Stomach (tissue), 9 donors: ENCODE results near the gene TLE7. TPM values are rescaled to one million over a fixed set of nuclear protein-coding genes. Genes with fewer than 3 reads are reported as not detected.

ENCODE experiments used
- DNase-seq, 2 donors: peaks; one replicate each; pipeline versions ENCODE4 v3.0.0 to v3.0.0-alpha.2; 2013 to 2019
- H3K27ac ChIP-seq, 5 donors: fragments of 200-600 bp in 4 of 5; sonication (generic) in 4 of 5; one replicate each; pipeline ENCODE4 v1.5.1; 2013 to 2019; ENCODE audit warnings: mild to moderate bottlenecking in 1 of 5, moderate library complexity in 1 of 5
- H3K27me3 ChIP-seq, 3 donors: fragments of 200-600 bp; sonication (generic); one replicate each; pipeline ENCODE4 v1.5.1; 2017 to 2019; ENCODE audit warnings: mixed run types in 1 of 3
- H3K36me3 ChIP-seq, 4 donors: fragments of 200-600 bp; sonication (generic); 1 replicate in 3 of 4; 2 replicates in 1 of 4; pipeline ENCODE4 v1.5.1; 2016 to 2019
- H3K4me1 ChIP-seq, 4 donors: fragments of 200-600 bp; sonication (generic); one replicate each; pipeline ENCODE4 v1.5.1; 2016 to 2019
- H3K4me3 ChIP-seq, 4 donors: fragments of 200-600 bp; sonication (generic) in 3 of 4; one replicate each; pipeline ENCODE4 v1.5.1; 2016 to 2019; ENCODE audit warnings: mild to moderate bottlenecking in 1 of 4
- H3K9me3 ChIP-seq, 4 donors: fragments of 200-600 bp; sonication (generic); one replicate each; pipeline ENCODE4 v1.5.1; 2016 to 2019
- CTCF ChIP-seq, 7 experiments: fragments of 450-650 bp in 4 of 7; fragments of 200-600 bp in 3 of 7; sonication (generic) in 3 of 7; IDR thresholded peaks; one replicate each; pipeline ENCODE4 v1.5.1; 2016 to 2019; ENCODE audit warnings: antibody characterized with exemption in 7 of 7, control low read depth in 2 of 7, mild to moderate bottlenecking in 1 of 7
- EP300 ChIP-seq: sonication (generic); formaldehyde crosslinking; IDR thresholded peaks from one replicate; pipeline ENCODE4 v1.6.1; 2017; ENCODE audit warnings: antibody characterized with exemption
- POLR2A ChIP-seq, 4 donors: fragments of 450-650 bp; IDR thresholded peaks; one replicate each; pipeline ENCODE4 v1.6.1; 2016; ENCODE audit warnings: antibody characterized with exemption in 4 of 4, control low read depth in 2 of 4, mild to moderate bottlenecking in 1 of 4, moderate library complexity in 1 of 4
- POLR2AphosphoS5 ChIP-seq, 3 donors: sonication (generic); formaldehyde crosslinking; IDR thresholded peaks; one replicate each; pipeline ENCODE4 v1.6.1; 2016; ENCODE audit warnings: antibody characterized with exemption in 3 of 3
- WGBS, 5 donors: extraction: QIAGEN DNeasy Blood & Tissue Kit in 3 of 5; methylation state at CpG; one replicate each; pipeline versions ENCODE4 v1.1.5 to v1.1.7; 2013 to 2018; 5-methylcytosine and 5-hydroxymethylcytosine counted together
- intact Hi-C: fragments of 100-400 bp; cut with DNase I; formaldehyde crosslinking; loops from one replicate; pipeline ENCODE4 v1.15.1; 2023; ENCODE audit warnings: low total_unique reads
- polyA plus RNA-seq, 3 donors: library from polyadenylated mRNA; stranded (reverse); fragments of 200-250 nt; gene quantifications; one replicate each; pipeline ENCODE4 v1.2.3, GENCODE V29; 2013
- total RNA-seq, 5 donors: library from RNA; depleted of rRNA; stranded (reverse); fragments of >200 nt; gene quantifications; one replicate each; pipeline versions ENCODE4 v1.1.0 to v1.2.3, GENCODE V29; 2014 to 2016
- donor health status: healthy with polysubstance abuse.
- donor health status: Bipolar disorder and iron deficiency.
- donor health status: healthy.

Gene TLE7
- total and polyA plus RNA-seq, 8 donors, result not detected

DNA sequence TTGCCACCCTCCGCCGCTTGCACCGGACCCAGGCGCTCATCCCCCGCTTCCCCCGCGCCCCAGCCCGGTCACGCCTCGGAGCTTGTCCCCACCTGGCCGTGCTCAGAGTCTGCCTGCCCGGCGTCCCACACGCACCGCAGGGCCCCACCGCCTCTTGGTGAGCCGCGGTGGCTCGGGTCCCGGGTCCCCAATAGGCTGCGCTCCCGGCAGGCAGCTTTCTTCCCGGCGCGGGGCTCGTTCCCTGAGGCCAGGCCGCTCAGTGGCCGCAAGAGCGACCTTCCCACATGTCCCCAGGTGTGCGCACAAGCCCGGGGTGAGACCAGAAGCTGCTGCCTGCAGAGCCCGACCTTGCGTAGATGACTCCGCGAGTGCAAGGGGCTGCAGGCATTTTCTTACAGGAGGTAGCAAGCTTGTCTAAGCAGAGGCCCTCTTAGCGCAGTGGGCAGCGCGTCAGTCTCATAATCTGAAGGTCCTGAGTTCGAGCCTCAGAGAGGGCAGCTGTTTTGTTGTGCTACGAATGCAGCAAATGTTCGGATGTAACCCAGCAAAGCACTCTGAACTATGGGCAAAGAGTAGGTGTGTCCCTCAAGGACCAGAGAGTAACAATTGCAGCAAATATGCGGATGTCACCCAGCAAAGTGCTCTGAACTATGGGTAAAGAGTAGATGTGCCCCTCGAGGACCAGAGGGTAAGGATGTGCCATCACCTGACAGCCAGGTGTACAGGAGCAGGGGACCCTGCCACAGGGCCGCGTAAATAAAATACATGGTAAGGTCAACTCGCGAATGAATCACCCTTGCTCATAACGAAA lies 15.6 kb downstream of the TLE7 start:
- no peaks in the 10 kb centered on the region for H3K36me3 ChIP-seq
- H3K9me3 ChIP-seq, result peaks cover 0 to 6% (median 0%) of the 10 kb centered on the region in 4 donors
- intact Hi-C loops, result no loop called here
- H3K4me1 ChIP-seq, result peaks cover 0 to 7% (median 0%) of the 10 kb centered on the region in 4 donors
- 1 to 6% (median 3%) methylated on average over 24 to 48 of the region's 48 CpGs for WGBS, 5 donors
- peaks cover 6 to 53% (median 26%) of the 10 kb centered on the region in 3 donors for H3K27me3 ChIP-seq
- H3K4me3 ChIP-seq, result peak overlapping the region in 1 of 4 donors; percentile 14
- no peak overlapping the region for H3K27ac ChIP-seq
- DNase-seq, result peak in 1 of 2 donors; percentile 48
- TF ChIP-seq POLR2A (IDR thresholded peaks at IDR 0.05), result no peak
- TF ChIP-seq EP300, result no peak
- TF ChIP-seq CTCF (IDR thresholded peaks at IDR 0.05), result no peak
- TF ChIP-seq POLR2AphosphoS5 (IDR thresholded peaks at IDR 0.05), result no peak

DNA sequence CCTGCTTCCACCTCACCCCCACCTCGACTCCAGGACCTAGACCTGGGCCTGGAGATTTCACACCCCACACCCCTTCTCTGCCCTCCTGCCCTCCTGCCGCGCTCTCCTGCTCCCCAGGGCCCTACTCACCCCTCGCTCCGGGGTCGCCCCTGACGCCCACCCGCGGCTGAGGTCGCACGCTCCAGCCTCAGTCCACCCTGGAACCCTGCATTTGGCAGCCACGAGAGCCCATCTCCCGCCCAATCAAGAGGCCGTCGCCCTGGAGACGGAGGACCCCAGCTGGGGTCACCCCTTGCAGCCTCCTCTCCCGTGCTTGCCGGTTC lies 16.1 kb downstream of the TLE7 start:
- no peaks in the 10 kb centered on the region for H3K36me3 ChIP-seq
- peaks cover 6 to 53% (median 26%) of the 10 kb centered on the region in 3 donors for H3K27me3 ChIP-seq
- H3K27ac ChIP-seq, result no peak overlapping the region
- H3K4me3 ChIP-seq, result peak overlapping the region in 1 of 4 donors; percentile 14
- intact Hi-C loops, result no loop called here
- no peak for DNase-seq
- H3K9me3 ChIP-seq, result peaks cover 0 to 6% (median 0%) of the 10 kb centered on the region in 4 donors
- TF ChIP-seq CTCF (IDR thresholded peaks at IDR 0.05) (no peak), POLR2A (IDR thresholded peaks at IDR 0.05) (no peak), EP300 (no peak), POLR2AphosphoS5 (IDR thresholded peaks at IDR 0.05) (no peak)
- WGBS, 5 donors, result 5 to 12% (median 9%) methylated on average over 16 to 18 of the region's 18 CpGs
- H3K4me1 ChIP-seq, result peaks cover 0 to 7% (median 0%) of the 10 kb centered on the region in 4 donors

GRCh38 chr16:71424626-71425025 lies 17.2 kb downstream of the TLE7 start:
- Histone ChIP-seq H3K27ac (no peak overlapping the region), H3K9me3 (peaks cover 0 to 6% (median 0%) of the 10 kb centered on the region in 4 donors), H3K27me3 (peaks cover 6 to 53% (median 26%) of the 10 kb centered on the region in 3 donors), H3K4me3 (no peak overlapping the region), H3K36me3 (no peaks in the 10 kb centered on the region), H3K4me1 (peaks cover 0 to 7% (median 0%) of the 10 kb centered on the region in 4 donors)
- DNase-seq, result no peak
- 56 to 72% (median 68%) methylated on average over 5 to 6 of the region's 6 CpGs for WGBS, 5 donors
- intact Hi-C loops, result no loop called here
- TF ChIP-seq CTCF (IDR thresholded peaks at IDR 0.05), result no peak
- no peak for TF ChIP-seq EP300
- no peak for TF ChIP-seq POLR2A (IDR thresholded peaks at IDR 0.05)
- TF ChIP-seq POLR2AphosphoS5 (IDR thresholded peaks at IDR 0.05), result no peak

DNA sequence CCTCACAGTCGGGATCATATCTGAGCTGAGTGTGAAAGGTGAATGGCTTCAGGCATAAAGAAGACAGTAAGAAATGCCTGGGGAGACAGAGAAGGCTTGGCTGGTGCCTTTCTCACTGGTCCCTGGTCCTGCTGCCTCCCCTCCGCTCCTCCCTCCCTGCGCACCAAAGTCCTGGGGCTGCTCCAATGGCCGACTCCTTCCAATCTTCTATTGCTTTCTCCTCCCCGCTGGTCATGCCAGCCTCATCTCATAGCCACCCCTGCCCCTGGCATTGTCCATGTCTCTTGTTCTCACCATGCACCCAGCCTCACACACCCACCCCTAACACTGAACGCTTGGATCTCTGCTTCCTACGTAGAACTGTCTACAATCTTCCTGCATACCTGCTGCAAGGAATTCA lies 18.0 kb downstream of the TLE7 start:
- peaks cover 0 to 7% (median 0%) of the 10 kb centered on the region in 4 donors for H3K4me1 ChIP-seq
- TF ChIP-seq POLR2A (IDR thresholded peaks at IDR 0.05) (no peak), CTCF (IDR thresholded peaks at IDR 0.05) (no peak), EP300 (no peak), POLR2AphosphoS5 (IDR thresholded peaks at IDR 0.05) (no peak)
- 77 to 89% (median 79%) methylated on average over 7 of the region's 7 CpGs for WGBS, 5 donors
- no peak overlapping the region for H3K27ac ChIP-seq
- no peaks in the 10 kb centered on the region for H3K36me3 ChIP-seq
- H3K9me3 ChIP-seq, result peaks cover 0 to 6% (median 0%) of the 10 kb centered on the region in 4 donors
- intact Hi-C loops, result no loop called here
- DNase-seq, result no peak
- no peak overlapping the region for H3K4me3 ChIP-seq
- H3K27me3 ChIP-seq, result peaks cover 6 to 55% (median 26%) of the 10 kb centered on the region in 3 donors
